ENCODE results near the gene SFXN2.
"Not testable (repeated sequence)": the region's sequence is repeated elsewhere in the genome, so short reads cannot be mapped to it uniquely, and the experiment has no call there.

Gene SFXN2, protein sequence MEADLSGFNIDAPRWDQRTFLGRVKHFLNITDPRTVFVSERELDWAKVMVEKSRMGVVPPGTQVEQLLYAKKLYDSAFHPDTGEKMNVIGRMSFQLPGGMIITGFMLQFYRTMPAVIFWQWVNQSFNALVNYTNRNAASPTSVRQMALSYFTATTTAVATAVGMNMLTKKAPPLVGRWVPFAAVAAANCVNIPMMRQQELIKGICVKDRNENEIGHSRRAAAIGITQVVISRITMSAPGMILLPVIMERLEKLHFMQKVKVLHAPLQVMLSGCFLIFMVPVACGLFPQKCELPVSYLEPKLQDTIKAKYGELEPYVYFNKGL

DNA sequence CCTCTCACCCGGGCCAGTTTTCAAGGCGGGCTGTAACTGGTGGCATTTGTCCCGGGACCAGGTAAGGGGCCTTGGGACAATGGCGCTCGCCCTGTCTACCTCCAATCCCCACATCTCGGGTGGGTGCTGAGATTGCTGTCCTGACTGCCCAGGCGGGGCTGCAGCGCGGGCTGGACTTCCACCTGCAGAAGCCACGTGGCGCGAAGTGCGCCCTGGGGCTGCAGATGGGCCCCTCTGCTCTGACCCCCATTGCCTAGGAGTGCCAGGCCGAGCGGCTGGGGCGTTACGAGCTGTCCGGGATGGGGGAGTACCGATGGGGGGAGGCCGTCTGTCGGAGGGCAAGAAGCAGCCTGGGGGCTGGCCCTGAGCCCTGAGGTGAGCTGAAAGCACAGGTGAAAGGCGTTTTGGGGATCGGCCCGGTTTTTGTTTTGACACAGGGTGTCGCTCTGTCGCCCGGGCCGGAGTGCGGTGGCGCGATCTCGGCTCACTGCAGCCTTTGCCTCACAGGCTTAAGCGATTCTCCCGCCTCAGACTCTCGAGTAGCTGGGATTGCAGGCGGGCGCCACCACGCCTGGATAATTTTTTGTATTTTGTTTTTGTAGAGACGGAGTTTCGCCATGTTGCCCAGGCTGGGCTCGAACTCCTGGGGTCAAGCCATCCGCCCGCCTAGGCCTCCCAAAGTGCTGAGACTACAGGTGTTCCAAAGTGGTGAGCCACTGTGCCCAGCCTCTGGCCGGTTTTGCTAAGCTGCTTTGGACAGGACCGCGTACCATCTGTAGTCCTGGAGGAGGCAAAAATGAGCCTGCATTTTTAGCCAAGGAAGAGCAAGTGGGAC, at the start of gene SFXN2:
Gene SFXN2, plus strand, starts transcription at position 16 of the 835 bp plus-strand sequence. CDS start 12,001 bp downstream, outside the sequence.
- DNase-seq = peak; percentile 46

GRCh38 chr10:102665904-102666509, 48.4 kb upstream of the SFXN2 start:
- DNase-seq = no peak

DNA sequence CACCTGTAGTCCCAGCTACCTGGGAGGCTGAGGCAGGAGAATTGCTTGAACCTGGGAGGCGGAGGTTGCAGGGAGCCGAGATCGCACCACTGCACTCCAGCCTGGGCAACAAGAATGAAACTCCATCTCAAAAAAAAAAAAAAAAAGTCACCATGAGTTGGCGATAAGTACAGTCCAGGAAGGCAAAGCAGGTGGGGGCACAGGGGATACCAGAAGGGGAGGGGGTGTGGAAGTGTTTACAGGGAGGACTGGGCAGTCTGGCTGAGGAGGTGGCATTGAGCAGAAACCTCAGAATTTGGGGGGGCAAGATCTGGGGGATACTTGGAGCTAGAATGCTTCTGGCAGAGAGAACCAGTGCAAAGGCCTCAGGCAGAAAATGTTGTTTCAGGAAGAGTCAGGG, 47.0 kb upstream of the SFXN2 start:
- not testable (repeated sequence) for DNase-seq

GRCh38 chr10:102668326-102669107, 45.9 kb upstream of the SFXN2 start:
- no peak for DNase-seq

DNA sequence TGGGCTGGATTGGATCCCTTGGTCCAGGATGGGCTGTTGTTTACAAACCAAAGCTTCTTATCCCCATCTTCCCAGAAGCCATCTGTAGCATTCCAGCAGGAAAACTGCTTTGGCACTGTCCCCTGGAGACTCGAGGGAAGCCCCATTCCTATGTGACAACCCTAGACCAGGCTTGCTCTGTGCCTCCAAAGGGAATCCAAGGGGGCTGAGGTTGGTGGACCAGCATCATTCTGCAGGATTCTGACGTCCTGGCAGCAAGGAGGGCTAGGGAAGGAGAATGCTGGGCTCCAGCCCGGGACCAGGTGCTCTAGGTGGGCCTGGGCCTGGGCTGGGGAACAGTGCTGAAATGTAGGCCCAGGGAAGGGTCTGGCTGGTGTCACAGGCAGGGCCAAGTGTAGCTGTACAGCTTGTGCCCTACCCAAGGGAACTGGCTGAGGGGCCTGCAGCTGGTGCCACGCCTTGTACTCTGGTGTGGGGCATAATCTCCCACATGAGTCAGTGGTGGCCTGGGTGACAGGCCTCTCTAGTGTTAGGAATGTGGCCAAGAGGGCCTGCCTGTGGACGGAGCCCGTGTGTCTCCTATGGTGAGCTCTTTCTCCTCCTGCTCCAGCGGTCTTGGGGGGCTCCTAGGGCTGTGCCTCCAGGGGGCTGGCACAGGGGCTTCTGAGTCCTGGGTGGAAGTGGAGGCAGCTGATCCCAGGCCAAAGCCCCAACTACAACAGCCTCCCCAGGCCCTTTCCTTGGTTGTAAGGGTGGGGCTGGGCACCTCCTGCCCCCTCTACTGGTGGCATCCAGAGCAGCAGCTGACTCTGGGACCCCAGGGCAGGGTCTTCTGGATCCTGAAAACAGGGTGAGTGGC, 45.0 kb upstream of the SFXN2 start:
- no peak for DNase-seq

DNA sequence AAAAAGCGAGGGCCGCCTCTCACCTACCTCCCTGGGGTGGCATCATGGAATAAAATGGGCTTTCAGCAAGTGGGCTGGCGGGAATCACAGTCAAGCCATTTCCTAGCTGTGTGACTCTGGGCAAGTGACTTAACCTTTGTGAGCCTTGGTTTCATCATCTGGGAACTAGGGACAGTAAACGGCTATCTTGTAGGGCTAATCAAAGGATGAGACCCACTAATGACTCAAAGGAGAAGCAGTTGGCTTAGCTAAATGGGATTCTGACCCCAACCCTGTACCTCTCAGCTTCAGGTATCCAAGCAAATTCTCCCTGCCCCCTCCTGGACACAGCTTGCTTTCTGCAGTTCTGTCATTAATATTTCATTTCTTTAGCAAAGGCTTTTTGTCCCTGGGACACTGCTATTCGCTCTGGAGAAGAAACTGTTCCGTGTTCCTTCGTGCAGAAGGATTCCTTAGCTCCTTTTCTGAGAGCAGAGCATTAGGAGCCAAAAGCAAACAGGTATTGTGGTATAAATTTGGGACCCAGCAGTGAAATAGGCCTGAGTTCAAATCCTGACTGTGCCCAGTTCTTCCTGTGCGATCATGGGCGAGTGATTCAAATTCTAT, 44.3 kb upstream of the SFXN2 start:
- no peak for DNase-seq

DNA sequence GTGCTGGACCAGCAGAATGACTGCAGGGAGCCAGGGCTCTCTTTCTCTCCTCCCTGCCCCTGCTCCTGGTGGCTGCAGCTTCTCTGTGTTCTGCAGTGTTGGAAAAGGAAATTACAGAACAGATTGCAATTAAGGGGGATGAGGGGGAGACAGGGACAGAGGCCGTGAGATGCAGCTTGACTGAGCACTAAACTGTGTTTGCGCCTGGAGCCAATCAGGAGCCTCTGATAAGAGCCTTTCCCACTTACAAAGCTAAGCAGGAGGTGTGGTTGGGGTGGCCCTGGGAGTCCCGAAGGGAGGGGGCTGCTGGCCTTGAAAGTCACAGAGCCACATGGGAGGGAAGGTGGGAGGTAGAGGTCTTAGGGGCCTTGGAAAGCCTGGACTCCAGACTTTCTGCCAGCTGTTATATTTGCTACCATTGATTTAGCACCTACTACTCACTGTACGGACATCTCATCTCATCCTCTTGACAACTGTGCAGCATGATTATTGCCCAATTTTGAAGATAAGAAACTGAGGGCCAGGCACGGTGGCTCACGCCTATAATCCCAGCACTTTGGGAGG, 43.5 kb upstream of the SFXN2 start:
- DNase-seq = no peak

GRCh38 chr10:102673236-102673818, 41.1 kb upstream of the SFXN2 start:
- DNase-seq = no peak

- DNase-seq = peak; percentile 88
Observed at GRCh38 chr10:102673819-102674511, 40.5 kb upstream of the SFXN2 start.

DNA sequence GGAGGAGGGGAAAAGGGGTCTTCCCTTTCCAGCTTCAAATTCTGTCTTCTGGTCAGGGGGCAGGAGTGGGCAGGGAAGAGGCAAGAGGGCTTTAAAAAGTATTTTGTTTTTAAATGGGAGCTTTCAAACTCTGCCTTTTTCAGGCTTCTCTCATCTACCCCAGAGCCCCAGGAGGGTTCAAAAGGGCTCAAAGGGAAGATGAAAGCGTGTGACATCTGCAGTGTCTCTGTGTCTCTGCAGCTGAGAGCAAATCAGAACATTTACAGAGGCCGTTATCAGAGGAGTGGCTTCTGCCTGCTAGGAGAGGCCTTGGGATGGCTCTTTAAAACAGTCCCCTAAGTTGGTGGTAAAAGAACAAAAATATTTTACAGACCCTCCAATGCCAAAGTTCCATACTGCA, 39.9 kb upstream of the SFXN2 start:
- peak; percentile 41 for DNase-seq

DNA sequence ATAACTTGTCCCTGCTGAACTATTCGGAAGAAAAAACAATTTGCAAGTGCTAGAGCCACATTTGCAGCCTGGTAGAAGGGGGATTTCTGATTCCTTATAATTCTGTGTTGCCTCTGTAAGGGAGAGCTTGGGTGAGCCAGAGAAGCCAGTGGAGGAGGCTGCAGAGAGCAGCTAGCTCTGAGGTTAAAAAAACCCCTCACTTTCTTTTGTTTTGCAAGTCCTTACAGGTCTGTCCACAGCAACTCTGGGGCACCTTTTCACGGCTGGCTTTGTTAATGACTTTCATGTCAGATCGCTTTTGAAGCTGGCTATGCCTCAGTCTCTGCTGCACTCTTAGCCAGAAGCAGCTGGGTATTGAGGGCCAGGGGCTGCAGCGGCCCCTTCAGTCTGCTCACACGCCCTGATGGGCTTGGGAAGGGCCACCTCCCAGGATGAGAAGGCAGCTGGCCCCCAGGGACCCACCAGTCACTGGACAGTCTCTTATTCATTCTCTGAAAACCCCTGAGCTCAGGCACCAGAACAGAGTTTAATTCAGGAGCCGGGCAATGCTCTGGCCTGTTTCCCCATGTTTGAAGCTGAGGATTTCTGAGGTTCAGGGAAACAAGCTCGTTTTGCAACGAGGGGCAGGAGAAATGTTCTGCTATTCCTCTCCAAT, 39.3 kb upstream of the SFXN2 start:
- DNase-seq = no peak

DNA sequence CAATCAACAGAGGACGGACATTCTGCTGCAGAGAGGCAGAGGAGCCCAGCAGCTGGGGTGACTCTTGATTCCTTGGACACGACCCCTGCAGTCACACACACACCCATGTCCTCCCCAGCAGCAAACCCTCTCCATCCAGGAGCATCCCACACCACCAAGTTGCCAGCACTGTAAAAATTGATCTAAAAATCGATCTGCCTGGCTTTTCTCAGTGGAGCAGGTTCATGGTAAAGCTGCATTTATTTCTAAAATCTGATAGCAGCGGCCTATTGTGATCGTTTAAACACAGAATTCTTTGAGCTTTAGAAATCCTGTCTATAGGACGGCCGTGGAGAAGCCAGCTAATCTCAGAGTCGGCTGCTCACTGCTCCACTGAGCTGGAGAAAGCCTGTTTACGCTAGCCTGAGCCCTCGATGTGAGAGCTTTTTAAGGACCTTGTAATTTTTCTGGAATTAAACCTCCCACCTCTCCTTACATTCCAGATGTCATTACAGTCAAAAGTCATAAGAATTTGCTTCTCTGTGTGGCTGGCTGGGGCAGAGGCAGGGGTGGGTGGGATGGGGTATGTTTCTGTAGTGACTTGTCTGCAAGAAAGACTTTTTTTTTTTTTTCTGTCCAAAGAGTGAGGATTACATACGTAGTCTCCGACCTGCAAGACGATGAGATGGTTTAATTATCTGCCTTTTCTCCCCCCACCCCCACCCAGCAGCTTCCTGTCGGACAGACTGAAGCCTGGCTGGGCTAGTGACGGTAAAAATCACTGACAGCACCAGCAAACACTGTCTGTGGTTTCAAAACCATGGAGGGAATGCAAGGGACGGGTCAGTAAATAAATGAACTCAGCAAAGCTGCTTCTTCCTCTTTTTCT, 38.5 kb upstream of the SFXN2 start:
- no peak for DNase-seq

DNA sequence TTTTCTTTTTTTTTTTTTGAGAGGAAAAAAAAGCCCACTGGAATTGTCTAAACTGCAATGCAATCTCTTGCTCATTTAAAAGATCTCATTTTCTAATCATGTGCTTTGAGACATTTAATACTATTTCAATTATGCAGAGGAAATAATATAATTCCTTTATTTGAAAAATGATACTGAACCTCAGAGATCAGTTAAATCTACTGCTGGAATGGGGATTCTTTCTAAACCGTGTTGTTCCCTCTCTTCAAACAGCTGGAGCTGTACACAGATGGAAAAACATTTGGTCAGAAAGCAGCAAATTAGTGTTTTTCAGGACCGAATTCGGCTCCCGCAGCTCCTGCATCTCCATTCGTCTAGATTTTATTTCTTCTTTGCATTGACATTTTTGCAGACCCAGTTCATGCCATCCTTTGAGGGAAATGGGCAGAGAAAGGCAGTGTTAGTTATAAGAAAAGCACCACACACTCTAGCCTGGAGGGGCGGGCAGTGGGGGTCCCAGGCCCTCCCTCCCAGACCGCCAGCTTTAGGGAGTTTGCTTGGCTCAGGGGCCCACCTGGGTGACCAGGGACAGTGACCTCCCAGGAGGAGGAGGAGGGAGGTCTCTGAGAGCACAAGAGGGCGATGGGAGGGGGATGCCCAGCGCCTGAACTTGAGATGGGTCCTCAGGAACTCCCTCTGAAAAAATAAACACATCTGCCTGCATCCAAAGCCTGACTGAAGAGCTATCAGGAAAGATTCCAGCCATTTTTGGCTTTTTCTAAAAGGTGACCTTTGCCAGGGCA, 37.7 kb upstream of the SFXN2 start:
- no peak for DNase-seq

GRCh38 chr10:102677331-102678067, 36.9 kb upstream of the SFXN2 start:
- no peak for DNase-seq

GRCh38 chr10:102678068-102678400, 36.4 kb upstream of the SFXN2 start:
- no peak for DNase-seq

- peak; percentile 22 for DNase-seq
Observed at GRCh38 chr10:102678842-102679289, 35.6 kb upstream of the SFXN2 start.

- DNase-seq = no peak
Observed at GRCh38 chr10:102679596-102679995, 34.8 kb upstream of the SFXN2 start.

Measured in CD4-positive, alpha-beta T cell treated with Interleukin-4 for 4 hours (primary cell).